ENCODE results near the gene UACA.

The UACA gene

DNA sequence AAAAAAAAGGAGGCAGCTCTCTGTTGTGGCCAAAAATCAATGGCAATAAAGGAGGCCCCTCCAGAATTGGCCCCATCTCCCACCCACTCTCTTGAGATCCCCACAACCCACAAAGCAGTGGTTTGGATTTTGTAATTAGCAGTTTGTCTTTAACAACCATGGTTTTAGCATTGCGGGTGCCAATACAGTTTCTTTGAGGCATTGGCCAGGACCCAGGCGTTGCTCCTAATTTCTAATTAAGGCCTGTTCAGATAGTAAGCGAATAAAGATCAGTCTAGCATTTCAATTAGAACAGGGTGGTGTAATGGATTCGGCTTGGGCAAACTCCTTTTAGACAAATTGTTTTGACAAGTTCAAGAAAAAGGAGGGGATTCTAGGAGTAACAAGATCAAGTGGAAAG is 23.6 kb upstream of the UACA start:
- DNase-seq: no peak

DNA sequence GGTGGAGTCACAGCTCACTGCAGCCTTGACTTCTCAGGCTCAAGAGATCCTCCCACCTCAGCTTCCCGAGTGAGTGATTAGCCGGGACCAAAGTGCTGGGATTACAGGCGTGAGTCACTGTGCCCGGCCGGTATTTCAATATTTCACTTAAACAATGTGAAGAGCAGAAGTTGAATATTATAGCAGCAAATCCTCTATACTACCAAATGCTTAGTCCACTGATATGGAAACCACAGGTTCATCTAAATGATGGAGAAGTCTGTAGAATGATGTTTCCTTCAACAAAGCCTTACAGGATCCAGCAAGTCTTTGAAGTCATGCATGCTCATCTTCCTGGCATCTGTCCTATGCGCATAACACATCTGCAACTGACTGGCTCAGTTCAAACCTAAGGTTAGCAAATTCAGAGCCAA is 20.3 kb upstream of the UACA start:
- no peak for DNase-seq

DNA sequence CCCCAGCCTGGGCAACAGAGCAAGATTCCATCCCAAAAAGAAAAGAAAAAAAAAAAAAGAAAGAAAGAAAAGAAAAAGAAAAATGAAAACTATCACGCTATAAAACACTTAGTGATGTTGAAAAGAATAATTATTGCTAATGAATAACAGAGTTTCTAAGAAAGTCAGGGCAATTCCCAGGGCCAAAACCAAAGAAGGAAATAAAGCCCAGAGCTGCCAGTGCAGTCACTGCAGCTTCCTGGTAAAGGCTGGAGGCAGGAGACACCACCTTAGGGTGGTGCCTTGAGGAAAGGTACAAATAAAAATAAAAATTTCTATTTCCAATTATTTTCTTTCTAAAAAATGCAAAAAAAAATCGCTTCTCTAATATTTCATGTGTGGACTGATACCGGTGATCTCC is 19.7 kb upstream of the UACA start:
- no peak for DNase-seq

DNA sequence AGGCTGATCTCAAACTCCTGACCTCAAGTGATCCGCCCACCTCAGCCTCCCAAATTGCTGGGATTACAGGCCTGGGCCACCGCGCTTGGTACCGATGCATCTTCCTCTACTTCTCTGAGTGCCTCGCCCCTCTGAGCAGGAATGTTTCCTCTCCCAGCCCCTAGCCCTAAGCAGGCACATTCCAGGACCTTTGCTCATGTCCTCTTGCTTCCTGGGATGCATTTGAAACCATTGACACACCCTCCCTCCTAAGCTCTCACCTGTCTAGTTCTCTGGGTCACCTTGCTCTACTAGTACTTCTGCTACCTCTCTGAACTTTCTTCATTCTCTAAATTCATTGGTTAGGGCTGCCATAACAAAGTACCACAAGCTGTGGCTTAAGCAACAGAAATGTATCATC is 17.9 kb upstream of the UACA start:
- no peak for DNase-seq

DNA sequence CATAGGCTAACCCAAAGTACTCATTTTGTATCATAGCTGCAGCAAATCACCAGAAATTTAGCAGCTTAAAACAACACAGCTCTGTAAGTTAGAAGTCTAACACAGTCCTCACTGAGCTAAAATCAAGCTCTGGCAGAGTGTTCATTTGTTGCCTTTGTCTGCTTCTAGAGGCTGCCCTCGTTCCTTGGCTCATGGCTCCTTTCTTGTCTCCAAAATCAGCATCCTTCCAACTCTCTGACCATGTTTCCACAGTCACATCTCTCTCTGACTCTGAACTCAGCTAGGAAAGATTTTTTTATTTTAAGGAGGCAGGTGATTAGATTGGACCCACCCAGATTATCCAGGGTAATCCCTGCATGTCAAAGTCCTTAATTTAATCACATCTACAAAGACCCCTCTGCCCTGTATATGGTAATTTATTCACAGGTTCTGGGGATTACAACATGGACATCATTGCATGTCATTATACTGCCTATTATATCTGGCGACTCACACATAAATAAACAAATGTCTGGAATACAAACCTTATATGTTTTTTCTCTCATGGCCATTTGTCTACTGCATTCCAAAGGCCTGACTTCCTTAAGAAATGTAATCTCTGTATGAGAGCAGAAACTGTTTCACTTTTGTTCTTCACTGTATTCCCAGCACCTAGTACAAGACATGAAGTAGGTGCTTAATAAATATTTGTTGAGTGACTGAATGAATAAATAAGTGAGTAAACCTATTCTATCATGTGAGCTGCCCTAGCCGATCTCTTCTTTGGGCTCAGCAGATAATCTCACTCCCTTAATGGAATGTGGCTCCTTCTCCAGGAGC is 15.1 kb upstream of the UACA start:
- no peak for DNase-seq

DNA sequence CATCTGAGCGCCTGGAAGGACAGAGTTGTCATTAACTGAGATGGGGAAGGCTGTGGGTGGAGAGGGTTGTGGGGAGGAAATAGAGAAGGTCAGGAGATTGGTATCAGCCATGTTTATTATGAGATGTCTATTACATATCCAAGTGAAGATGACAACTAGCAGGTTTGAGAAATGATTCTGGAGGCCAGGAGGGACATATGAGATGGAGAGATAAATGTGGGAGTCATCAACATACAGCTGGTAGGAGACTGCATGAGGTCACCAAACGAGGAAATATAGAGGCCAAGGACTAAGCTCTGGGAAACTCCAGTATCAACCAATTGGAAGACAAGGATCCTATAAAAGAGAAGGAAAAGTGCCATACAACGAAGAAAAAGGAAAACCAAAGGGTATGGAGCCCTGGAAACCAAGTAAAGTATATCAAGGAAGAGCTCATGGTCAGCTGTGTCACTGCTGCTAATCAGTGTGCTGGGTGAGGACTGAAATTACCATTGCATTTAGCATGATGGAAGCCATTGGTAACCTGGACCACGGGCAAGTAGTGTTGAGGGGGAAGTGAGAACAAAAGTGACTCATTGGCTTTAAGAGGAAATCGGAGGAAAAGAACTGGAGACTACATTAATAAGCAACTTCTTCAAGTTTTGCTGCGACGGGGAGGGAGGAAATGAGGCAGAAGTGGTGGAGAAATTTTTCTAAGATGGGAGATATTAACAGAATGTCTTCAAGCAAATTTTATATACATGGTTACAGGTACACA is 14.0 kb upstream of the UACA start:
- DNase-seq: no peak

DNA sequence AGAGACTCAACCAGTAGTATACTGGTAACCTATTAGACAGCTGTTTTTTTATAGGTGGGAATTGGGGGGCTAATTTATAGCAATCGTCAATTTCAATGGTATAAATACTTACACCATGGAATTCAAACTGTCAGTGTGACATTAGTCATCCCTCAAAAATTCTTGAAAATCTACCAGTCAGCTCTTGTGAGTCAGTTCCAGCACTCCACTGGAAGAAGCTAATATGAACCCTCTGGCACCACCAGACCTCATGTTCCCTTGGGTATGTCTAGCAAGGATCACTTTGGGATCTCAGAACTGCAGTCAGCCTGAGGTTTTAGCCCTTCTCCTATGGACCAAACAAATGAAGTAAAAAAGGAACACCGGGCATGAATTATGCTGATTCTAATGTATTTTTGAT is 11.8 kb upstream of the UACA start:
- no peak for DNase-seq

DNA sequence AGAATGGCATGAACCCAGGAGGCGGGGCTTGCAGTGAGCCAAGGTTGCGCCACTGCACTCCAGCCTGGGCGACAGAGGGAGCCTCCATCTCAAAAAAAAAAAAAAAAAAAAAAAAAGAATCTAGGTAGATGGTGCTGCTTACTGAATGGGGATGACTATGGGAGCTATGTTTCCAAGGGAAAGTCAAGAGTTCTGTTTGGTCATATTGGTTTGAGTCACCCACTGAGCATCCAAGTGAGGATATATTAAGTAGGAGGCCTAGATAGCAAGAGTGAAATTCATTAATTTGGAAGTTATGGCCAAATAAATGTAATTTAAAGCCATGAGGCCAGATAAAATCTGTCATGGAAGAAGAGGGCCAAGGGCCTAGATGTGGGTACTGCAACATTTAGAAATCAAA is 9.0 kb upstream of the UACA start:
- DNase-seq: no peak

DNA sequence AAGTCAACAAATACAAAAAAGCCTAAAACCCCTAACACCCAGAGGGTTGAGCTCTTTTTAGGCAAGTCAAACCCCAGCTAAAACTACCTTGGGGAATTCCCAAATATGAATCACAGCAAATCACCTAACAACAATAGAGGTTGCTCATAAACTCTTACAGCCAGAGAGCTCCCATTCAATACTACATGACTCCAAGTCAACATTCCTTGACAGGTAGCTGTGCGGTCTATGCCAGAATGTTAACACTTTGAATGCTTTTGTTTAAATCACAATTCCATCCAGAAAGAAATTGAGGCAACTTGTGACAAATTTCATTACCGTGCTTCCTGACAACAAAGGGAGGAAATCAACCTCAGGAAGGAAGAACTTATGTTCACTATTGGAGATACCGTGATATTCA is 7.5 kb upstream of the UACA start:
- no peak for DNase-seq

DNA sequence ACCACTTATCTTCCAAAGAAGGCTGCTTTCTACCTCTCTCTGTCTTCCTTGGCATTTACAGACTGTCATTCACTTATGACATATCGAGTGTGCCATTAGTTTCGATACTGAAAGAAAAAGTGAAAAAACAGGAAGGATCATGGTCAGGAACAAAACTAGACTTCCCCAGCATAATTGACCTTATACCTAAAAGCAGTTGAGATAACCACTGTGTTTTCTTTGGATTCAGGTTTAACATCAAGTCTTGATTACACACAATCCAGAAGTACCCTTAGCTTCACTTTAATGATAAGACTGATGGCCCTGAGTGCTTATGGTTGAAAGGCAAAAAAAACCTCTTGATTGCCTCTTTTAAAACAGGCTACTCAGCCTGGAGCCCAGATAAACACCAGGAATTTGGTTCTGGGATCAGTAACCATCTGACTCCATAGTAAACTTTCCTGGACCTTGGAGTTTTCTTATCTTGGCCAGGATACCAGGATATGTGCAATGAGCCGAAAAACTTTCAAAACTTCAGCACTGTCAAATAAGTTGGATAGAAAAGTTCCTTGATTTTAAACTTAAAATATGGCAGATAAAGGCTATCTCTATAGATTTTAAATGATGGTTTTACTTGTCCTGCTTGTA is 5.0 kb upstream of the UACA start:
- no peak for DNase-seq

DNA sequence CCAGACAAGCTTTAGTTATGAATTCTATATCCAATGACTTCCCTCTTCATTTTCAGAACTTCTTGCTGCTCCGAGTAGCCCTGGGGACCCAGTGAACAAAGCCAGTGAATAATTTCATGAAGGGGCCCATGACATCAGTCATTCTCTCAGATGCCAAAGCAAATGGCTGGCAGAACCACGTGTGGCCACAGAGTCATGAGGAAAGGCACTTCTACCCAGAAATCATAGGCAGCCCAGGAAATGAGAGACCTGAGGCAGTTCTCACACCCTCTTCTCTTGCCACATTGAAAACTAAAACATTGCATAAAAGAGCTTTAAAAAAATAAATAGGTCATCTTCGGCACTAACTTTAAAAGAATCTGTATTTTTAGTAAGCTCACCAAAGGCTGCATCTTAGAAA is 4.3 kb upstream of the UACA start:
- no peak for DNase-seq

DNA sequence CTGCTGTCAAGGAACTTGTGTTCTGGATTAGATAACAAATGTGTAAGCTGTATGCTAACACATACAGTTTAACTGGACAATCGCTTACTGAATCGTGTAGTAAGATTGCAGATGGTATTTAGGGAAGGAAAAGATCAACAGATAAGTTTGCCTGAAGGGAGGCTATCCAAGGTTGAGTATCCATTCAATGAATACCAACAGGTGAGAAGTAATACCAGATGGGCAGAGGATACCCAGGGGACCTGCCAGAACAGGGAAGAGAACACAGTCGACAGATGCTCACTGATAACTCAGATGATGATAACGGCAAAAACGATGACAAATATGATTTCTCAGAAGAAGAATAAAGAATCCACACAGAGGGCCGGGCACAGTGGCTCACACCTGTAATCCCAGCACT is 3.2 kb upstream of the UACA start:
- no peak for DNase-seq

DNA sequence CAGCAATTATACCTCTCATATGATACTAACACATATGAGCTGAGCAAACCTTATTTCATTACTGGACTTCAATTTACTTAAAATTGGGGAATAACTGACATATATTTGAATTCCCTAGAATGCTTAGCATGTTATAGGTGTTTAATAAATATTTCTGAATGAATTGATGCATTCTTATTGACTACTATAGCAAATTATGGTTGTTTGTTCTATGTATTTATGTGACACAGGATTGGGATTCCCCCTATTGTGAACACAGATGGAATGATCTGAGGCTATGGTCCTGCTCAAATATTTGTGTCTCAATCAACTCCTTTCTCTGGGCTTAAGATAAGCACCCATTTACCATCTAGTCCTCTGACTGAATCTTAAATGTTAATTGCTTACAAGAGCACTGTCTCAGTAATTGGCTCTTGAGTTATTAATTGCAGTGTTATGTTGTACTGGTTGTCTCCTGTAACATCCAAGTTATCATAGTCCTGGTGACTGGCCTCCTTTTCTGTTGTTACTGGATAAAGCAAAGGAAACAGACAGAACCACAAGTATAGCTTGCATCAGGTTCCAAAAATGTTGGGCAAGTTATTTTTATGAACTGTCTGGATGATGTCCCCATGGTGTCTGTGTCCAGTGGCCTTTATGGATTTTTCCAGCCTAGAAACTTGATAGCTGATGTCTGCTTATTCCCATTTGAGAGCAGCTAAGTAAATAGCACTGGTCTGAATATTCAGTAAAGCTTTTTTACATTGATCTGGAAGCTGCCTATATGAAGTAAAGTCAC is 2.3 kb upstream of the UACA start:
- DNase-seq: no peak

DNA sequence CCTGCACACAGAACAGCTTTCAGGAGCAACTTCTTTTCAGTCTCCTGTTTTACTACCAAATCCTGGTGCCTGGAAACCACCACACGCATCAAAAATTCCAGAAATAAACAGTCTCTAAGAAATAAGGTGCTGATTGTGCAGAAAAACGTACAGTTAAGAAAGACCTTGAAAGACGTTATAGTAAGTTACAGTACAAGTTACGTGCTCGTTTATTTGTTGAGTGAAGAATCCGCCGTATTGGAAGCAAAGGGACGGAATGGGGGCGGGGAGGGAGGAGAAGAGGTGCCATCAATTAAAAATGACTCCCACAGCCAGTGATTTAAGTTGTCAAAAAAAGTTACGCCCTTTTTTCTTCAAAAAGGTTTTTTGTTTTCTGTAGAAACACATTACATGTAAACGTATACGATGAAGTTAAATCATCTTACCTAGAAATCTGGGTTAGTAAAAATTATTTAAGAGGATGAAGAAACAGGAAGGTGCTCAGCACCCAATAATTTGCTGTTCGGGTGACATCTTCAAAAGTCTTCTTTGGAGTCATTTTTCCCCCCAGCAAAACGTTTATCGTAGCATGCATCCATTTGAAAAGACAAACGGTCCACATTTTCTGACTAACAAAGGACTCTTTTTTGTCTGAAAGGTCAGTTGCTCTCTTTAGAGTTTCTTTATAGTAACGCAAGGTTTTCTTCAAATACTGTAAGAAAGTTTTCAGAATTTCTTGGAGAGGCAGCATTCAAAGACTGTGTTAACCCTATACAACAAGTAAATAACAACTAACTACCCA is 782 bp upstream of the UACA start:
- no peak for DNase-seq

DNA sequence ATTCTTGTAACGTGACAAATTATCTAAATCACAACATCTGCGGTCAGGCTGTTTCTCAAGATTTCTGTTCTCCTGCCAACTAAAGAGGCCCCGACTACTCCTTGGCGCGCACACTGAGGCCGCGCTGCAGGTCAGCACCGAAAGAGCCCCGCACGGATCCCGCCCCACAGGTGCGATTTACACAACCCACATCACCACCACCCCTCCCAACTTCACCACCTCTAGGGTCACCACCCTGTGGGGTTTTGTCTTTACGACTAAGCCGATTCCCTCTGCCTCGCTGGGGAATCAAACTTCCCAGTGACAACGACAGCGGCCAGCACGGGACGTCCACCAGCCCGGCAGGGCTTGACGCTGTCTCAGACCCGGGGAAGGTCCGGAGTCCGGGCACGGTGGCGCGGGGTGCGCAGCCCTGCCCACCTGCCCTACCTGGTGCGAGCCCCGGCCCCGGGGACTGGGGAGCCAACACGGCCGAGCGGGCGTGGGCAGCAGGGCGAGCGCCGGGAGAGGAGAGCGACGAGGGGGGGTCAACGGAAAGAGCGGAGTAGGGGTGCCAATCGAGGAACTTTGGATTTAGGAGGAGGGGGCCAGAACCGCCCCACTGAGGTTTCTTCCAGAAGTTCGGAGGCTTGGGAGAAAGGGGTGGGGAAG is 764 bp downstream of the UACA start:
- DNase-seq: no peak

DNA sequence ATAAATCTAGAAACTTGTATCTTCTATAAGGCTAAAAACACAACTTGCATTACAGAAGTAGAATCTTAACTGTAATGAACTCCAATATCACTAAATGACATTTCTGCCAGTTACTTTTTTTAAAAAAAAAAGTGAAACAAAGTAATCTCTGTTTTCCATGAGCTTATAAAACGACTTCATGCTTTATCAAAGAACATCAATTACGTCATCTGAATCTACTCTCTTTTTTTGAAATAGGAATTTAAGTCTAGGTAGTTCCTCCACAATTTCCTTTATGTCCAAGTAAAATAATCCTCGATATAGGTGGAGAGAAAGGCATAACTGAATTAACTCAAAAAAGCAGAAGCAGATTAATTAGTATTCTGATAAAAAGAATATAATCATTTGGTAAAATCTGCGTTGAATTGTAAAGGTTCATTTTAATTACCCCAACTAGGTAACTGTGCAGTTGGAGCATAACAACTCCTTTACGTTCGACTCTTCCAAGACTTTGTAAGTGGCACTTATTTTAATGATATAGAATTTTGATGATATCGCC is 1.4 kb downstream of the UACA start:
- no peak for DNase-seq

DNA sequence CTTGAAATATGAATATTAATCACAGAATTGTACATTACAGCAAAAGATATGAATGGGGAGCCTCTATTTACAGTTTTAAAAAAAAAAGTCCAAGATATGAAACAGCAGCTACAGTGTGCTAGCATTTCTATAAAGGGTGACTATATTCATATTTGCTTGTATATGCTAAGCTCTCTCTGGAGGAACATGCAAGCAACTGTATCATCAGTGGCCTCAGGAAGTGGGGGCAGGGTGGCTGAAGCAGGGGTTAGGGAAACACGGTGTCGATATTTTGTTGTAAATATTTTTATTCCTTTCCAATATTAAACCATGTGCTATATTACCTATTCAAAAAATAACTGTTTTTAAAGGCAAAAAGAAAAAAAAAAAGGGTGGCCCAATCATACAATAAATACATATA is 2.3 kb downstream of the UACA start:
- no peak for DNase-seq

DNA sequence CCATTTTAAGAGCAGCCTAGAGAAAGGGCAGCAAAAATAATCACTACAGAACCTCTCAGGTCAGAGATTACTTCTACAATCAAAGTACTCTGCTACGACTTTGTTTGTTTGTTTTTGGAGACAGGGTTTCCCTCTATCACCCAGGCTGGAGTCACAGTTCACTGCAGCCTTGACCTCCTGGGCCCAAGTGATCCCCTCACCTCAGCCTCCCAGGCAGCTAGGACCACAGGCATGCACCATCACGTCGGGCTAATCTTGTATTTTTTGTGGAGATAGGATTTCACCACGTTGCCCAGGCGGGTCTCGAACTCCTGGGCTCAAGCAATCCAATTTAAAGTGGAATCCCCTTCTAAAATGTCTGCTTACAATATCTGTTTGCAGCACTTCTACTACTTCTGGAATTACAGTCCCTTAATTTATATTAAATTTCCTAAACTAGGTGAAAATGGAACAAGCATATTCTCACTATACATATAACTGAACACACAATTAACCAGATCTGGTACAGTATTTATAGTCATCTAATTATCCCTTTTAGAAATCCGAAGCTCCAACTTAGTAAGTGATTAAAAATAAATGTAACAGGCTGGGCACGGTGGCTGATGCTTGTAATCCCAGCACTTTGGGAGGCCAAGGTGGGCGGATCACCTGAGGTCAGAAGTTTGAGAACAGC is 4.4 kb downstream of the UACA start:
- no peak for DNase-seq

DNA sequence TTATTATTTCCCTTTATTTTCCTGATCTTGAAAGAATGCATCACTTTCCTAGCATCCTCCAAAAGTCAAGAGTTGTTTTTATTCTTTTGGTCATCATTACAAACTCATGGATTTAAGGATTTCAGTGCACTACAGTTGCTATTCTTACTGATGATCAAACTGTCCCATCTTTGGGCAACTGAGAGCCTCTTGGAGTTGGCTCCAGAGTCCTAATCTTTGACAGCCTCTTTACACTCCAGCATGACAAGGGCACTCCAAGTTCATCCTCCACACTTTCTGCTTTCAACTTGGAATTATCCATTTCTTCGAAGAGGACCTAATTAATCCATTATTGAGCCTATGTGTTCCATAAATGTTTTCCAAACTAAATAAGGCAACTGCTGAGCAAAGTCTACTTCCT is 5.7 kb downstream of the UACA start:
- DNase-seq: no peak

DNA sequence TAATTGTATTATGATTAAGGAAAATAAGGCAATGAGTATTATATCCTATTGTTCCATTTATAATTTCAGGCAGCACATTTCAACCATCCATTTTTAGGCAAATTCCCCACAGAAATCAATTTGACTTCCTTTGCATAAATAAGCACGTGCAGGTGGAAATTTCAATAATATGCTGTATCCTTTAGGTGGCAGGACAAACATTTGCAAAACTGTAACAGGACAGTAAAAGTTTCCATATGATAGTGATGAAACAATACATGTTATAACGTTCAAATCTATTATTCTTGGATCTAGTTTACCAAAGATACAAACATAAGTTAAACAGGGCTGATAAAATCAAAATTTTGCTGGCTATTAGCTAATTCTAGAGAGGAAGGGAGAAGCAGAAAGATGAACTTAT is 8.5 kb downstream of the UACA start:
- no peak for DNase-seq

Measured in CD4-positive, alpha-beta T cell treated with Interleukin-4 for 1 hour (primary cell).